ENCODE data around the gene PDLIM5.
"Not testable (repeated sequence)": the region's sequence is repeated elsewhere in the genome, so short reads cannot be mapped to it uniquely, and the experiment has no call there.

Gene PDLIM5

DNA sequence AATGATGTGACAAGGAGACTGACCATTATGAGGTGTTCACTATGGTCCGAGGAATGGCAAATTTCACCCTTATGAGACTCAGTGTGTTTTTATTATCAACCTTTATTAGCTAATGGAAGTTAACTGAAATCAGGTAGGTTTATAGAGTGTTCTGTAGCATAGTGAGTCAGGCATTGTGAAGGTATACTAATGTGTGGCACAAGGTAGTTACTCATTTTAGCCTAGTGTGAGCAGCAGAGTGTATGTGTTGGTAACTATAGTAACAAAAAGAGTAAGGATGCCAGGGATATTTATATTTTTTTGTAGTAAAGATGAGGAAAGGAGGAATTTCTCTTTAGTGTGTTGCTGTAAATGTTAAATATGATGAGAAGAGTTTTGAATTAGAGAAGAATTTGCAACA, 12.0 kb downstream of the PDLIM5 start:
- no peak for DNase-seq (ENCODE audit: low spot score)

GRCh38 chr4:94466371-94466770, 14.6 kb downstream of the PDLIM5 start:
- DNase-seq (ENCODE audit: low spot score) = no peak

DNA sequence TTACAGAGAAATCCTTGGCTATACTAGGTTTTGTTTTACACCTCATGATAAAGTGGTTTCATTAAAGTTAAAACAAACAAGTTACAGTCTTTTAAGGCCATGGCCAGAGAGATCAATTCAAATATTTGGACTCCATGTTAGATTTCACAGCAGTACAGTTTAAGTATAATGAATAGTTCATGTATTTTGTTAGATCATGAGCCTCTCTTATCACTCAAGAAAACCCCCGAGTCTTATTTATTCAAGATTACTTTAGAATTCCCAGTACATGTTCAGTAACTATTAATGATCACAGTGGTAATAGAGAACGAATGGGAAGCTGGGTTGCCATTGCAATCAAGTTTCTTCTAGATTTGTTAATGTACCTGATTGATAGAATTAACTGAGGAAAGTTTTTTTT, 15.2 kb downstream of the PDLIM5 start:
- DNase-seq (ENCODE audit: low spot score) = no peak

- no peak for DNase-seq (ENCODE audit: low spot score)
Measured at GRCh38 chr4:94468093-94468769, 16.5 kb downstream of the PDLIM5 start.

GRCh38 chr4:94469221-94469784, 17.6 kb downstream of the PDLIM5 start:
- DNase-seq (ENCODE audit: low spot score) = no peak

DNA sequence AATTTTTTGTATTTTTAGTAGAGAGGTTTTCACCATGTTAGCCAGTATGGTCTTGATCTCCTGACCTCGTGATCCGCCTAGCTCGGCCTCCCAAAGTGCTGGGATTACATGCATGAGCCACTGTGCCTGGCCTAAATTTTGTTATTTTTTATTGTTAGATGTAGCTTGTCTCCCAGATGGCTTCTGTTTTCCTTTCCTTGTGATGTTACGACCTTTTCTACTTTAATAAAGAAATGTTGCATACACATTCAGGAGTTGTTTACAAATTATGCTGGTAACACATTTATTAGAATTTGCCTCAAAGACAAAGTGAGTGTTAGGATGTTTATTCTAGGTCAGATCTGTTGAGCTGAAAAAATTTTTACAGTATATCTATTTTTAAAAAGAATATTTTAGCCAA, 18.4 kb downstream of the PDLIM5 start:
- DNase-seq (ENCODE audit: low spot score) = no peak

DNA sequence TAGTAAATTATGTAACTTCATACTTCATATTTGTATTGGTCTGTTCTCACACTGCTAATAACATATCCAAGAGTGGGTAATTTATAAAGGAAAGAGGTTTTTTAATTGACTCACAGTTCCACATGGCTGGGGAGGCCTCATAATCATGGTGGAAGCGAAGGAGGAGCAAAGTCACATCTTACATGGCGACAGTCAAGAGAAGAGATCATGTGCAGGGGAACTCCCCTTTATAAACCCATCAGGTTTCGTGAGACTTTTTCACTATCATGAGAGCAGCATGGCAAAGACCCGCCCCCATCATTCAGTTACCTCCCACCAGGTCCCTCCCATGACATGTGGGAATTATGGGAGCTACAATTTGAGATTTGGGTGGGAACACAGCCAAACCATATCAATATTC, 19.0 kb downstream of the PDLIM5 start:
- not testable (repeated sequence) for DNase-seq (ENCODE audit: low spot score)

GRCh38 chr4:94472056-94472826, 20.5 kb downstream of the PDLIM5 start:
- DNase-seq (ENCODE audit: low spot score) = no peak

- DNase-seq (ENCODE audit: low spot score) = no peak
Measured at GRCh38 chr4:94475050-94475449, 23.3 kb downstream of the PDLIM5 start.

GRCh38 chr4:94475794-94476193, 24.1 kb downstream of the PDLIM5 start:
- no peak for DNase-seq (ENCODE audit: low spot score)

- no peak for DNase-seq (ENCODE audit: low spot score)
Measured at GRCh38 chr4:94477227-94477626, 25.5 kb downstream of the PDLIM5 start.

GRCh38 chr4:94478805-94479204, 27.1 kb downstream of the PDLIM5 start:
- DNase-seq (ENCODE audit: low spot score) = not testable (repeated sequence)

- no peak for DNase-seq (ENCODE audit: low spot score)
Measured at GRCh38 chr4:94479358-94480141, 27.8 kb downstream of the PDLIM5 start.

GRCh38 chr4:94480362-94480951, 28.7 kb downstream of the PDLIM5 start:
- no peak for DNase-seq (ENCODE audit: low spot score)

- no peak for DNase-seq (ENCODE audit: low spot score)
Measured at GRCh38 chr4:94483895-94484294, 32.2 kb downstream of the PDLIM5 start.

DNA sequence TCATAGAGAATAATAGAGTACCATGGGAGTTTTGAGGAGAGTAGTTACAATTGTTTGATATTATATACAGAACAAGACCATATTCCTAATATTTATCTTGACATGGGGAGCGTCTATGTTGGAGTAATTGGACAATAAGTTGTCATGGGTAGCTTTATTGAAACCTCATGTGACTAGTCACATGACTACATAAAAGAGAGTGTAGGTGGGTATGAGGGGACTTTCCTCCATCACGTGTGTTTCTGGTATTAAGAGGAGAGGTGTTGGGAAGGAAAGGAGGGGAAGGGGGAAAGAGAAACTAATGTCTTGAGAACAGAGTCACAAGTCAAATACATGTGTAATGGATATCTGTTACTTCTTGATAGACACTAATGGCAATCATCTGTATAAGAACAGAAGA, 33.1 kb downstream of the PDLIM5 start:
- DNase-seq (ENCODE audit: low spot score) = no peak

DNA sequence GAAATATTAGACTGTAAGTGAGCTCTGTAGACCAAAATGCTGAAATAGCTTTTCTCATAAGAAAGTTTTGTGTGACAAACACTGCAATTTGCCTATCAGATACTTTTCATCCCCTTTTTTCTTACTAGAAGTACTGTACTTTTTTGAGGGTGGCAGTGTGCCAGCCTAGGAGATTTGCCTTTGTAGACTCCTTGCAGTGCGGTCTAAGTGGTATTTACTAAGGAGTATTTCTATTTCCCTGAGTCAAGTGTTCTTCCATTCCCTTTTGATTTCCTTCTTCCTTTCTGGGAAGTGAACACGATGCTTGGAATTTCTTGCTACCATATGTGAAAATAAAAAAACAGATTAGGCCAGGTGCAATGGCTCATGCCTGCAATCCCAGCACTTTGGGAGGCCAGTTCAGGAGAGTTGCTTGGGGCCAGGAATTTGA, 34.6 kb downstream of the PDLIM5 start:
- DNase-seq (ENCODE audit: low spot score) = no peak

DNA sequence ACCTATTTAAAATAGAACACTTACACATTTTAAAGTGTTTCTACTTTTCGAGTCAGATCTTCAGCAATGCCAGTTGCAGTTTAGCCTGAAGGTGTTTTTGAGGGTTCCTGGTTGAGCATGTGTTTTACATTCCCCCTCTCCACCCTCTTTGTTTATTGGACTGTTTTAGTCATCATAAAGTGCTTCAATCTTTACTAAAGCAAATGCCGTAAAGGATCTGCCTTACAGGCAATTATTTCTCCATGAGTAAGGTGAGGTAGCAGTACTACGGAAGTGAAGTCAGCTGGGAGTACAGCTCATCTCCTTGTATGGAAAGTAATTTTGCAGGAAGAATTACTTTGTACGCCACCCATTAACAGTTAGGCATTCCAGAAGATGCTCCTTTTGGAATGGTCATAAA, 36.9 kb downstream of the PDLIM5 start:
- DNase-seq (ENCODE audit: low spot score) = no peak

- DNase-seq (ENCODE audit: low spot score) = no peak
Measured at GRCh38 chr4:94489098-94489497, 37.4 kb downstream of the PDLIM5 start.

- no peak for DNase-seq (ENCODE audit: low spot score)
Measured at GRCh38 chr4:94490437-94490836, 38.7 kb downstream of the PDLIM5 start.

DNA sequence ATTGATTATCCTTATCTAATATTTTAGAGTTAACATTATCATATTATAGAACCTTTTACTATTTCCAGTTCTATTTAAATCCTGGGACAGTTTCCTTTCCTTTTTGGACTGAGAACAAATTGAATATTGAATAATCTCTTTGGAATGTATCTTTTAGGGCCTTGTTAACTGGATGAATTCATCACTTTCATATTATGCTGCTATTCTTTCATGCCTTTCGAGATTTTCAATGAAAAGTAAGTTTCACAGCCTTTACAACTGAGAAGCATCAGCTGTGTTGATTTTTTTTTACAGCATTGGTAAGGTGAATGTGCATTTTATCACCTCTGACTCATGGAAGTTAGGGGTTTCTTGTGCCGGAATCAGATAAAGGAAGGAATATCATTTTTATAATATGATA, 39.6 kb downstream of the PDLIM5 start:
- DNase-seq (ENCODE audit: low spot score) = no peak

DNA sequence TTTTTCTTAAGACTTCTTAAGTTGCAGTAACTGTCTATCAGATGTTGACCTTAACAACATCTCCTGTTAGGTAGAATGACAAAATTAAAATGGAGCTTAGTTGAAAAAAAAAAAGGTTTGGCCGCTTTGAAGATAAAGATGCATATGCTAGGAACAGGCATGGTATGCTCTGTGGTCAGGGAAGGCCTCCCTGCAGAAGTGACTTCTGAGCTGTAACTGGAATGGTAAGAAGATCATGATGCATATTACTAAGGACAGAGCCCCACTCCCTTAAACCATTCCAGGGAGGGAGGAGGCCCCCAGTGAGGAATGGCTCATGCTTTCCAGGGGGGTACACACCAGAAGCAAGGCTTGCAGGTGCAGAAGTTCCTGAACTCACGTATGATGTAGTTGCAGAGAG, 43.7 kb downstream of the PDLIM5 start:
- DNase-seq (ENCODE audit: low spot score) = no peak
